ENCODE measurements around the gene PNMA8B. TPM values are rescaled to one million over a fixed set of nuclear protein-coding genes. Genes with fewer than 3 reads are reported as not detected.

The PNMA8B gene
- total RNA-seq, 1 experiment from 2014 or later: not detected

- in situ Hi-C loops (cut with HindIII; ENCODE audit: low pct_unique_long_range_greater_than_20kb, low sequenced_read_pairs) (no loop called here), intact Hi-C loops (cut with micrococcal nuclease; ENCODE audit: unreplicated experiment) (no loop called here)
- 0 out of 2 replicates have a peak, but pooled peaks have one; percentile 41 for ATAC-seq
- H3K9me3 ChIP-seq (ENCODE audit: control insufficient read depth, insufficient read depth, low read depth, low read length): no peaks in the 10 kb centered on the region
- no peaks in the 10 kb centered on the region; the same call in 1 of the 2 replicates for H3K4me1 ChIP-seq (ENCODE audit: control insufficient read depth, insufficient read depth, low read length)
- BruUV-seq (replicated peaks): no TSS peak
- CTCF ChIA-PET: no interaction called here
- no peak overlapping the region for H3K4me3 ChIP-seq (ENCODE audit: low read depth in 2 of 2, low read length in 2 of 2)
- no peak for TF ChIP-seq TCF7L2 (IDR thresholded peaks at IDR 0.05; ENCODE audit: low read depth, low read length)
- no peak for TF ChIP-seq SIN3A (IDR thresholded peaks at IDR 0.05; ENCODE audit: borderline replicate concordance, insufficient read depth, low read depth, low read length)
- no peak for TF ChIP-seq REST (IDR thresholded peaks at IDR 0.05; ENCODE audit: insufficient read depth in 1 of 2, low read depth in 2 of 2, low read length in 1 of 2)
- no peak for TF ChIP-seq CTCF (IDR thresholded peaks at IDR 0.05)
- no peak for TF ChIP-seq POLR2AphosphoS5 (IDR thresholded peaks at IDR 0.05; ENCODE audit: low read depth, low read length)
- H3K27ac ChIP-seq (ENCODE audit: low read length): no peak overlapping the region
- POLR2A ChIA-PET: interaction anchor here (0.6 kb wide), 1 partner anchor 94 kb away, joined by 9 read pairs; no protein-coding TSS in a partner anchor
- H3K27me3 ChIP-seq (ENCODE audit: control insufficient read depth, insufficient read depth, low read length): no peaks in the 10 kb centered on the region
- no peaks in the 10 kb centered on the region for H3K36me3 ChIP-seq (ENCODE audit: control insufficient read depth, insufficient read depth, low read length)
- DNase-seq (ENCODE audit: low read depth, low spot score): no peak
Measured at GRCh38 chr19:46488551-46488950, 7.1 kb downstream of the PNMA8B start.

GRCh38 chr19:46487802-46488445 is 7.7 kb downstream of the PNMA8B start:
- BruUV-seq (replicated peaks): no TSS peak
- peak; percentile 27 for DNase-seq (ENCODE audit: low read depth, low spot score)
- Histone ChIP-seq H3K9me3 (ENCODE audit: control insufficient read depth, insufficient read depth, low read depth, low read length) (no peaks in the 10 kb centered on the region), H3K4me1 (ENCODE audit: control insufficient read depth, insufficient read depth, low read length) (no peaks in the 10 kb centered on the region; the same call in 1 of the 2 replicates), H3K36me3 (ENCODE audit: control insufficient read depth, insufficient read depth, low read length) (no peaks in the 10 kb centered on the region), H3K4me3 (ENCODE audit: low read depth in 2 of 2, low read length in 2 of 2) (peak overlapping the region; percentile 15 to 33; a peak in 3 of 4 replicates), H3K27ac (ENCODE audit: low read length) (no peak overlapping the region), H3K27me3 (ENCODE audit: control insufficient read depth, insufficient read depth, low read length) (no peaks in the 10 kb centered on the region)
- ChIA-PET CTCF (no interaction called here), POLR2A (interaction anchor here (0.6 kb wide), 1 partner anchor 93 kb away, joined by 9 read pairs; no protein-coding TSS in a partner anchor)
- intact Hi-C loops (cut with micrococcal nuclease; ENCODE audit: unreplicated experiment) (loop anchor here (2.0 kb wide), 1 partner anchor 93 kb away; no protein-coding TSS in a partner anchor), in situ Hi-C loops (cut with HindIII; ENCODE audit: low pct_unique_long_range_greater_than_20kb, low sequenced_read_pairs) (no loop called here)
- ATAC-seq: peak; percentile 87
- peak; percentile 87 for TF ChIP-seq CTCF (IDR thresholded peaks at IDR 0.05)
- TF ChIP-seq TCF7L2 (IDR thresholded peaks at IDR 0.05; ENCODE audit: low read depth, low read length): no peak

All from Panc1 (cell line).